Measurements from ENCODE around the gene OR1I1.

OR1I1 gene

GRCh38 chr19:15120135-15121026 lies 38.4 kb downstream of the OR1I1 start:
- DNase-seq, result no peak

DNA sequence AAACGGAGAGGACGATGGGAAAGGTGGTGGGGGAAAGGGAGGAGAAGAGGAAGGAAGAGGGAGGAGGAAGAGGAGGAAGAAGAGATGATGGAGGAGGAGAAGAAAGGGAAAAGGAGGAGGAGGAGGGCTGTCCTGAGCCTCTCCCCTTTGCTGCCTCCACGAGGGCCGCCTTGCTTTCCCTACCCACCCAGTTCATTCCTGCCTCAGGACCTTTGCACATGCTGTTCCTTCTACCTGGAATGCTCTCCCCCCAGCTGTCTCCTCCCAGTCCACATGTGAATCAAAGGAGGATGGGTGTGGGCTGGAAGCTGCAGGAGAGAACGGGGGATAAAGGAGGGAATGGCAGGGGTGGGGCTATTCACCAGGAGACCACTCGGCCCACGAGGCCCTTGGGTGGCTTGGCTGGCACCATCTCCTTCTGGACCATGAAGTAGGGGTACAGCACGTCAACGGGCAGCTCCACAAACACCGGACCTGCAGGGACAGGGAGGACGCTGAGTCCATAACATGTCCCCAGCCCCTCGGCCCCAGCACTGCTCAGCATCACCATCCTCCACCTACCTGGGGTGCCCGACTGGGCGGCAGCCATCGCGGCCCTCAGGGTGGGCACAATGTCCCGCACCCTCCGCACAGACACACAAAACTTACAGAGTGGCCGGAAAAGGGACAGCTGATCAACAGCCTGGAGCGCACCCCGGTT lies 40.5 kb downstream of the OR1I1 start:
- DNase-seq, result no peak

DNA sequence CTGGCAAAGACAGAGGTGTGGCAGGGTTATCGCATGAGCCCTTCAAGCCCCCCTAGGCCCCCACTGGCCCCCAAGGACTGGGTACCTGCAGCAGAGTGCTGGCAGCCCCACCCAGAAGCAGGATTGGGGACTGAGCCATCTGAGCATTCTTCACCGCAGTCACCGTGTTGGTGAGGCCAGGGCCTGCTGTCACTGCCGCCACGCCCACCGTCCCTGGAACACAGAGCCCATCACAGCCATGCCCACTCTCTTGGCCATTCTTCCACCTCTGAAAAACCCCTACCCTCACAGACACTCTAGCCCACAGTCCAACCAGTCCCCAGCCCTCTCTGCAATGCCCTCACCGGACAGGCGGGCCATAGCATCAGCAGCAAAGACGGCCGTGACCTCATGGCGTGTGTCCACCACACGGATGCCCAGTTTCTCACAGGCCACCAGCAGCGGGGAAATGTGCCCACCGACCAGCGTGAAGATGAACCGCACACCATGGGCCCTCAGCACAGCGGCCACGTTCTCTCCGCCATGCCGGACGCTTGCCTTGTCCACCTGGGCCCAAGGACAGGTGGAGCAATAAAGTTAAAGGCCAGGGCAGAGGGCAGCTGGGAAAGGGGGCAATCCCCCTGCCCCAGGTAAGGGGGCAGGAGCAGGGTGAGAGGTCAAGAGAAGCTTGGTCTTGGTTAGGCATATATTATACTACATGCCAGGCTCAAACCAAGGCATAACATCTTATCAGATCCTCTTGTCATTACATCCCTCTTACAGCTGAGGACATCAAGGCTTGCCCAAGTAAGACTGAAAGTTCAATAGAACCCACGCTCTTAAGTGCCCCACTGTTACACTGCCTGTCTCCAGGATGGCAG lies 41.2 kb downstream of the OR1I1 start:
- no peak for DNase-seq

- DNase-seq, result no peak
These were observed 41.9 kb downstream of the OR1I1 start for GRCh38 chr19:15123900-15124299.

GRCh38 chr19:15124572-15125231 lies 42.7 kb downstream of the OR1I1 start:
- peak; percentile 19 for DNase-seq

GRCh38 chr19:15125232-15126067 lies 43.4 kb downstream of the OR1I1 start:
- peak; percentile 99 for DNase-seq

DNA sequence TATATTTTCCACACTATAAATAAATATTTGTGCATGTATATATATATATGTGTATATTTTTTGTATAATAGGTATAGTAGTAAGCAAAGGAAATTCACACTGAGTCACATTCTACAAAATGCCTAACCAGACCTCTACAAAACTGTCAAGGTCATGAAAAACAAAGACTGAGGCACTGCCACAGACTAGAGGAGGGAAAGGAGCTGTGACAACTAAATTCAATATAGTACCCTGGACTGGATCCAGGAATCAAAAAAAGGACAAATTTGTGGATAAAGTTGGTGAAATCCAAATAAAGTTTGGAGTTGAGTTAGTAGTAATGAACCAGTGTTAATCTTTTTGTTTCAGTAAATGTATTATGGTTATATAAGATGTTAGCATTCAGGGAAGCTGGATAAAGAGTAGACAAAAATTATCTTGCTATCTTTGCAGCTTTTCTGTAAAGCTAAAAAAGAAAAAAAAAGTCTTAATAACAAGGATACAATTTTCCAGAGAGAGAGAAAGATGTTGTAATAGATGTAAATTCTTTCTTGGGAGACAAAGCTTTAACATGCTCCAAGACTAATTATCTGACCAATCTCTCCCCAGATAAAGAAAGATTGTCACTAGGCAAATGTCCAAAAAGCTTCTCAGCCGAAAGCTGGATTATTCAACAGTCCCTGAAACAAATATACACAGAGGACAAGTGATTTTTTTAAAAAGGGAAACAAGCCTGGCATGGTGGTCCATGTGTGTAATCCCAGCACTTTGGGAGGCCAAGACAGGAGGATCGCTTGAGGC lies 44.3 kb downstream of the OR1I1 start:
- DNase-seq, result no peak

DNA sequence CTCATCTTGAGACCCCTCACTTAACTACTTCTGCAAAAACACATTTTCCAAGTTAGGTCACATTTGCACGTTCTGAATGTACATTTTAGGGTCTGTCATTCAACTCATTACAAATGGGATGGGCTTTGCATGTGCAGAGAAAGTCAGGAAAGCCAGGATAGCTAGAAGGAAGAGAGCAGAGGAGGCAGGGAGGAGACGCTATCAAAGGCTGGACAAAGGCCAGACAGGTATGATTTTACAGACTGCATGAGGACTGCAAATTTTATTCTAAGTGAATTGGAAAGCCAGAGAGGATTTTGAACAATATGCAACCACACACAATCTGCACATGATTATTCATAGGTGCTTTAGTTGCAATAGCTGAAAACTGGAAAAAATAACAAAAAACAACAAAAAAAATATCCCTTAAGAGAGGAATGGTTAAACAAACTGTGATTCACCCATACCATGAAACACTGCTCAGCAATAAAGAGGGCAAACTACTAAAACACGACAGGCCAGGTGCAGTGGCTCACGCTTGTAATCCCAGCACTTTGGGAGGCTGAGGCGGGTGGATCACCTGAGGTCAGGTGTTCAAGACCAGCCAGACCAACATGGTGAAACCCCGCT lies 46.3 kb downstream of the OR1I1 start:
- no peak for DNase-seq

GRCh38 chr19:15129856-15130585 lies 48.0 kb downstream of the OR1I1 start:
- no peak for DNase-seq

DNA sequence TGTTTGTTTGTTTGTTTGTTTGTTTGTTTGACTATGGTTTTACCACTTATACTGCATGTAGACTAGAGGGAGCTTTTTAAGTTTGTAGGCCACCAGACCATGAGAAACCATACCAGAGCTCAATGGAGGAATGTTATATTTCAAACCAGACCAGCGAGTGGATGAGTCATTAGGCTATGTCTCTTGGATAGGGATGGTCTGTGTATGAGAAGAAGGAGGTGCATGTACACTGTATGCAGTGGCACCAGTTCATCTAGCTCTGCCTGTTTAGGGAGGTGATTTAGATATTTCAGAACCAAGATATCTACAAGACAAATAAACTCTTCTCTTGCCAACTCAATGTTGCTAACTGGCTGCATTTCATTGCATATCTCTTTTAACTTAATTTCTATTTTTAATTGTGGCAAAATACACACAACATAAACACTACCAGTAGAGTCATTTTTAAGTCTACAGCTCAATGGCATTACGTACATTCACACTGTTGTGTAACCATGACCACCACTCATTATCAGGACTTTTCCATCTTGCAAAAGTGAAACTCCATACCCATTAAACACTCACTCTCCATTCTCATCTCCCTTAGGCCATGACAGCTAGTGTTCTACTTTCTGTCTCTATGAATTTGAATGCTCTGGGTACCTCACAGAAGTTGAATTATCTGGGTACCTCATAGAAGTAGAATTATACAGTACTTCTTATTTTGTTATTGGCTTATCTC lies 54.4 kb downstream of the OR1I1 start:
- peak; percentile 23 for DNase-seq

GRCh38 chr19:15137777-15138176 lies 55.8 kb downstream of the OR1I1 start:
- no peak for DNase-seq

DNA sequence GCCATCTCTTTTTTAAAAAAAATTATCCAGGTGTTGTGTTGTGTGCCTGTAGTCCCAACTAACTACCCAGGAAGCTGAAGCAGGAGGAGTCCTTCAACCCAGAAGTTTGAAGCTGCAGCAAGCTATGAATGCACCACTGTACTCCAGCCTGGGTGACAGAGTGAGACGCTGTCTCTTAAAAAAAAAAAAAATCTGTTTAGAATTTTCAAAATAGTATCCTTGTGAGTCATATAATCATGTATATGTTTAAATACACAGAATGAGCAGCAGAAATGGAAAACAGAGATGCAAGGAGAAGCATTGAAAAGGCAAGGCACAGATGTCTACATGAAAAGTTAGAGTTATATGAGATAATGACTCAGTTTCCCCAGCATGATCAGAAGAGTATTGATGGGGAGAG lies 56.4 kb downstream of the OR1I1 start:
- no peak for DNase-seq

DNA sequence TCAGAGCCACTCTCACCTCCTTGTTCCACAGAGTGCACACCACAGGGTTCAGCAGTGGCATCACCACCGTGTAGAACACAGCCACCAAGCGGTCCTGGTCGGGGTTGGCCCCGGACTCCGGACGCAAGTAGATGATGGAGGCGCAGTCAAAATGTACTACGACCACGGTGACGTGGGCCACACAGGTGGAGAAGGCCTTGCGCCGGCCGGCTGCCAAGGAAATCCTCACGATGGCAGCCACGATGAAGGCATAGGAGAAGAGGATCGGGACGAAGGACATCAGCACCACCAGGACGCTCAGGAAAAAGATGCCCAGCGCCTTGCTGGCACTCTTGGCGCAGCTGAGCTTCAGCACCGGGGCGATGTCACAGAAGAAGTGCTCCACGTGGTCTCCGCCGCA lies 59.1 kb downstream of the OR1I1 start:
- DNase-seq, result no peak

DNA sequence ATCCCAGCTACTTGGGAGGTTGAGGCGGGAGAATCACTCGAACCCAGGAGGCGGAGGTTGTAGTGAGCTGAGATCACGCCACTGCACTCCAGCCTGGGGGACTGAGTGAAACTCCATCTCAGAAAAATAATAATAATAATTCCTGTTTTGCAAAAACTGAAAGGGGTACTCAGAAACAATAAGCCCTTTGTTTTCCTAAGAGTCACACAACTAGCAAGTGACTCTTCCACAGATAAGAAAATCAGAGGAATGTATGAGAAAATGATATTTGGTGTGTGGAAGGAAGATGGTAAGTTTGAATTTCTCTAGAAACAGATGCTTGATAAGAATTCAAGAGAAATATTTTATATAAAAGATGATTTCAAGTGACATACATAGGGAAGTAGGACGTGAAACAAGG lies 60.3 kb downstream of the OR1I1 start:
- no peak for DNase-seq
